Measurements from ENCODE around the gene LMBR1. TPM values are rescaled to one million over a fixed set of nuclear protein-coding genes. Genes with fewer than 3 reads are reported as not detected.
"Not testable (repeated sequence)": the region's sequence is repeated elsewhere in the genome, so short reads cannot be mapped to it uniquely, and the experiment has no call there.

The LMBR1 gene
- total RNA-seq, 1 donor from 2014 or later, result 159 TPM

GRCh38 chr7:156920487-156921373 lies 27.7 kb upstream of the LMBR1 start:
- not testable (repeated sequence) for H3K9me3 Mint-ChIP-seq (ENCODE audit: unreplicated experiment); H3K4me1 Mint-ChIP-seq (ENCODE audit: unreplicated experiment); H3K36me3 Mint-ChIP-seq (ENCODE audit: low read depth, unreplicated experiment); H3K4me3 Mint-ChIP-seq (ENCODE audit: unreplicated experiment); DNase-seq (ENCODE audit: low spot score); H3K27me3 Mint-ChIP-seq (ENCODE audit: unreplicated experiment)
- H3K27ac Mint-ChIP-seq (ENCODE audit: unreplicated experiment), result peak overlapping the region; percentile 58

GRCh38 chr7:156920076-156920475 lies 27.1 kb upstream of the LMBR1 start:
- Mint-ChIP-seq H3K36me3 (ENCODE audit: low read depth, unreplicated experiment) (peaks cover 6% of the 10 kb centered on the region), H3K27me3 (ENCODE audit: unreplicated experiment) (peaks cover 2% of the 10 kb centered on the region)

GRCh38 chr7:156919132-156919713 lies 26.2 kb upstream of the LMBR1 start:
- DNase-seq (ENCODE audit: low spot score), result no peak
- Mint-ChIP-seq H3K27me3 (ENCODE audit: unreplicated experiment) (peaks cover 2% of the 10 kb centered on the region), H3K9me3 (ENCODE audit: unreplicated experiment) (no peaks in the 10 kb centered on the region), H3K4me3 (ENCODE audit: unreplicated experiment) (no peak overlapping the region), H3K27ac (ENCODE audit: unreplicated experiment) (no peak overlapping the region), H3K36me3 (ENCODE audit: low read depth, unreplicated experiment) (peaks cover 6% of the 10 kb centered on the region), H3K4me1 (ENCODE audit: unreplicated experiment) (no peaks in the 10 kb centered on the region)
- no peak for TF ChIP-seq CTCF (IDR thresholded peaks at IDR 0.05; ENCODE audit: unreplicated experiment)

More at GRCh38 chr7:156920076-156920475, 27.1 kb upstream of the LMBR1 start:
- Mint-ChIP-seq H3K4me3 (ENCODE audit: unreplicated experiment) (no peak overlapping the region), H3K4me1 (ENCODE audit: unreplicated experiment) (no peaks in the 10 kb centered on the region), H3K9me3 (ENCODE audit: unreplicated experiment) (no peaks in the 10 kb centered on the region), H3K27ac (ENCODE audit: unreplicated experiment) (no peak overlapping the region)
- no peak for DNase-seq (ENCODE audit: low spot score)
- TF ChIP-seq CTCF (IDR thresholded peaks at IDR 0.05; ENCODE audit: unreplicated experiment), result no peak

GRCh38 chr7:156918635-156919034 lies 25.7 kb upstream of the LMBR1 start:
- Mint-ChIP-seq H3K4me3 (ENCODE audit: unreplicated experiment) (no peak overlapping the region), H3K9me3 (ENCODE audit: unreplicated experiment) (no peaks in the 10 kb centered on the region), H3K36me3 (ENCODE audit: low read depth, unreplicated experiment) (peaks cover 6% of the 10 kb centered on the region)

GRCh38 chr7:156909574-156910252 lies 16.7 kb upstream of the LMBR1 start:
- not testable (repeated sequence) for H3K27ac Mint-ChIP-seq (ENCODE audit: unreplicated experiment); DNase-seq (ENCODE audit: low spot score); H3K27me3 Mint-ChIP-seq (ENCODE audit: unreplicated experiment); H3K9me3 Mint-ChIP-seq (ENCODE audit: unreplicated experiment); H3K36me3 Mint-ChIP-seq (ENCODE audit: low read depth, unreplicated experiment); H3K4me3 Mint-ChIP-seq (ENCODE audit: unreplicated experiment)
- H3K4me1 Mint-ChIP-seq (ENCODE audit: unreplicated experiment), result peaks cover 22% of the 10 kb centered on the region

More at GRCh38 chr7:156918635-156919034, 25.7 kb upstream of the LMBR1 start:
- no peaks in the 10 kb centered on the region for H3K4me1 Mint-ChIP-seq (ENCODE audit: unreplicated experiment)
- peaks cover 2% of the 10 kb centered on the region for H3K27me3 Mint-ChIP-seq (ENCODE audit: unreplicated experiment)
- no peak for TF ChIP-seq CTCF (IDR thresholded peaks at IDR 0.05; ENCODE audit: unreplicated experiment)
- no peak overlapping the region for H3K27ac Mint-ChIP-seq (ENCODE audit: unreplicated experiment)
- DNase-seq (ENCODE audit: low spot score), result no peak
